SK-MEL-5 (cell line): ENCODE data around the gene CNTNAP4. TPM values are rescaled to one million over a fixed set of nuclear protein-coding genes. Genes with fewer than 3 reads are reported as not detected.

Source experiments
- small RNA-seq, 2 experiments: library from RNA; depleted of rRNA; stranded (forward); fragments of <200 nt; gene quantifications; one replicate each; pipeline ENCODE3, GENCODE V24; 2014
- total RNA-seq: library from RNA; depleted of rRNA; stranded (reverse); fragments of >200 nt; shearing (Covaris generic); gene quantifications from 2 replicates; pipeline ENCODE4 v1.2.3, GENCODE V29; 2014

Gene CNTNAP4
- total RNA-seq, 1 experiment from 2014 or later = 3.3 TPM

Small RNA genes within 50 kb of the gene (small RNA-seq; reads per million reads assigned to genes)
- 0 reads per million in 2 experiments for gene RF00133
- 0 reads per million in 2 experiments for gene RN7SKP233
